ENCODE data around the gene NXN. TPM values are rescaled to one million over a fixed set of nuclear protein-coding genes. Genes with fewer than 3 reads are reported as not detected.

Gene NXN
- total and polyA plus RNA-seq, 4 experiments from 2014 or later = 0.55 to 2.7 (median 1.9) TPM

DNA sequence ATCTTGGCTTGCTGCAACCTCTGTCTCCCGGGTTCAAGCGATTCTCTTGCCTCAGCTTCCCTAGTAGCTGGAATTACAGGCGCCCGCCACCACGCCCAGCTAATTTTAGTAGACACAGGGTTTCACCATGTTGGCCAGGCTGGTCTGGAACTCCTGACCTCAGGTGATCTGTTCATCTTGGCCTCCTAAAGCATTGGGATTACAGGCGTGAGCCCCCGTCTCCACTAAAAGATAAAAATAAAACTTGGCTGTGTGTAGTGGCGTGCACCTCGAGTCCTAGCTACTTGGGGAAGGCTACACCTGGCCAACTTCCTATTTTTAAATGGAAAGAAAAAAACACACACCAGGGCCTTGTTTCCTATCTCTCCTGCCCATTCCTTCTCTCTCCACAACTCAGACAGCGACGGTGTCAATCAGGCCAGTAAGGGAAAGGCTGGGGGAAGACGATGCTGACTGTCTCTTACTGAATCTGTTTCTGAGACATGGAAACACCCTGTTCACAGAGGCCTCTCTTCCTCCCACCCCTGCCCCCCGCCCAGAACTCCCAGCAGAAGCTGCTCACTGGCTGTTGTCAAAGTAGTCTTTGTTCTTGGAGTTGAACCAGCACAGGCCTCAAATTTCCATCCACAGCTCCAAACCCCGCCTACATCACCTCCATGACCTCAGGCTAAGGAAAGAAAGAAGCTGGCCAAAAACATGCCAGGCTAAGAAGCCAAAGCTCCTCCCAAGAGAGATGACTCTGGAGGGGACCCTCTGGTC lies 96.6 kb downstream of the NXN start:
- intact Hi-C loops (cut with micrococcal nuclease) = no loop called here
- POLR2A ChIA-PET (ENCODE audit: partially characterized antibody) = interaction anchor here (1.0 kb wide), 1 partner anchor 98 kb away, joined by 3 read pairs; no protein-coding TSS in a partner anchor
- Histone ChIP-seq H3K4me1 (ENCODE audit: insufficient read depth, low read length) (peaks cover 3% of the 10 kb centered on the region), H3K4me3 (ENCODE audit: low read length in 2 of 2) (no peak overlapping the region), H3K27ac (ENCODE audit: low read depth, low read length) (no peak overlapping the region), H3K27me3 (ENCODE audit: insufficient read depth, low read length) (no peaks in the 10 kb centered on the region), H3K9me3 (ENCODE audit: control insufficient read depth in 1 of 2, low read length in 2 of 2) (no peaks in the 10 kb centered on the region), H3K36me3 (ENCODE audit: insufficient read depth, low read length) (no peaks in the 10 kb centered on the region)
- H3K27me3 Mint-ChIP-seq = peaks cover 7 to 18% of the 10 kb centered on the region in 2 donors
- H3K9me3 Mint-ChIP-seq = no peaks in the 10 kb centered on the region
- H3K27ac Mint-ChIP-seq = no peak overlapping the region
- peaks cover 3 to 6% (median 4%) of the 10 kb centered on the region in 4 donors for H3K4me1 Mint-ChIP-seq
- CTCF ChIA-PET (ENCODE audit: partially characterized antibody) = interaction anchor here (0.7 to 1.4 kb wide), 3 partner anchors 12 to 183 kb away, joined by 3 to 8 read pairs (median 3); no protein-coding TSS in a partner anchor
- no peak overlapping the region for H3K4me3 Mint-ChIP-seq
- no peaks in the 10 kb centered on the region for H3K36me3 Mint-ChIP-seq
- no peak for DNase-seq

DNA sequence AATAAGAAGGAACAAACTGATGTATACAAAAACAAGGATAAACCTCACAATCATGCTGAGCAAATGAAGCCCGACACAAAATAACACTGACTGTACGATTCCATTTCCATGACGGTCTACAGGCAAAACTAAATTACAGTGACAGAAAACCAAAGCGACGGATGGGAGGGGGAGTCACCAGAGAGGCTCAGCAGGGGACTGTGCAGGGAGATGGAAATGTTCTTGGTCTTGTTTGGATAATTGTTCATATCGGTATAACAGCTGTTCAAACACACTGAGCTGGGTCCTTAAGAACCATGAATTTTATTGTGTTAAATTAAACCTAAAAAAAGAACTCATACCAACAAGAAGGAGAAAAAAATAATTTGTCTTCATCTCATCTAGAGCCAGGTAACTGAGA lies 97.8 kb downstream of the NXN start:
- no peak overlapping the region for H3K4me3 Mint-ChIP-seq
- no peak overlapping the region for H3K27ac Mint-ChIP-seq
- no peaks in the 10 kb centered on the region for H3K36me3 ChIP-seq (ENCODE audit: insufficient read depth, low read length)
- no peak for DNase-seq
- POLR2A ChIA-PET (ENCODE audit: partially characterized antibody) = no interaction called here
- H3K9me3 ChIP-seq (ENCODE audit: control insufficient read depth in 1 of 2, low read length in 2 of 2) = no peaks in the 10 kb centered on the region
- H3K4me3 ChIP-seq (ENCODE audit: low read length in 2 of 2) = no peak overlapping the region
- CTCF ChIA-PET (ENCODE audit: partially characterized antibody) = no interaction called here
- H3K9me3 Mint-ChIP-seq = peaks cover 0 to 2% (median 0%) of the 10 kb centered on the region in 8 donors
- H3K27me3 ChIP-seq (ENCODE audit: insufficient read depth, low read length) = no peaks in the 10 kb centered on the region
- intact Hi-C loops (cut with micrococcal nuclease) = no loop called here
- H3K4me1 Mint-ChIP-seq = peaks cover 3 to 6% (median 4%) of the 10 kb centered on the region in 4 donors
- peaks cover 3% of the 10 kb centered on the region for H3K4me1 ChIP-seq (ENCODE audit: insufficient read depth, low read length)
- no peaks in the 10 kb centered on the region for H3K36me3 Mint-ChIP-seq
- H3K27ac ChIP-seq (ENCODE audit: low read depth, low read length) = no peak overlapping the region
- H3K27me3 Mint-ChIP-seq = peaks cover 13 to 24% of the 10 kb centered on the region in 2 donors

DNA sequence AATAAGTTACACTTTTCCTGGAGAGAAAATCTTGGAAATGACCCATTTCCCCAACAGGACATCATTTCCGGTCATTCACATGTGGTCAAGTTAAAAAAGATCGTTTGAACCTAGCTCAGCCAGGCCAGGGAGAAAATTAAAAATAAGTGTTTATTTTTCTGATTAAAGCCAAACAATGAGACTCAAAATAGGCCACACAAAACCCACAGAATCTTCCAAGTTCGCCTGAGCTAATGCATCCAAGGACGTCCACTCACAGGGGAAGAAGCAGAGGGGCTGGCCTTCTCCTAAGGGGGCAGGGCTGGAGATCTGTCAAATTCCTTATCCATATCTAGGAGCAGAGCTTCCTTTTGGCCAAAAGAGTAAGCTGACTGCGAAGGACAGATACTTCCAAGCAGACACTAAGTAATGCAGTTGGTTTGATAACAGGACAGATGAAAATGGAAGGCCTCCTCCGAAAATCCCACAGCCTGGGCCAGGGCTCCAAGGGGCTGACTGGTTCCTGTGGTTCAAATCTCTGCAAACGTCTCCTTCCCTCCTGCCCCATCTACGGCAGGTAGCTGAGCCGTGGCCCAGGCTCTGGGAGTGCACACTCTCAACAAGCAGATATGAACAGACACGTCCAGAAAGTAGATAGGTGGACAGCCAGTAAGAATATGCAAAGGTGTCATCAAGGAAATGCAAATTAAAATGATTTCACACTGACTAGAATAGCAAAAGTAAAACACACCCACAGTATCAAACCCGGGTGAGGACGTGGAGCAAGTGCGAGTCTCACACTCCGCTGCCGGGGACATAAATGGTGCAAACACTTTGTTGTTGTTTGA lies 98.9 kb downstream of the NXN start:
- no peak overlapping the region for H3K27ac ChIP-seq (ENCODE audit: low read depth, low read length)
- Mint-ChIP-seq H3K36me3 (no peaks in the 10 kb centered on the region), H3K4me3 (no peak overlapping the region), H3K4me1 (peaks cover 4 to 12% (median 8%) of the 10 kb centered on the region in 4 donors), H3K27ac (no peak overlapping the region), H3K9me3 (peaks cover 0 to 2% (median 0%) of the 10 kb centered on the region in 8 donors), H3K27me3 (peaks cover 13 to 28% of the 10 kb centered on the region in 2 donors)
- peaks cover 3% of the 10 kb centered on the region for H3K4me1 ChIP-seq (ENCODE audit: insufficient read depth, low read length)
- no peak for DNase-seq
- H3K4me3 ChIP-seq (ENCODE audit: low read length in 2 of 2) = no peak overlapping the region
- no peaks in the 10 kb centered on the region for H3K27me3 ChIP-seq (ENCODE audit: insufficient read depth, low read length)
- intact Hi-C loops (cut with micrococcal nuclease) = no loop called here
- CTCF ChIA-PET (ENCODE audit: partially characterized antibody) = interaction anchor here (0.7 to 5.7 kb wide), 3 partner anchors 21 to 115 kb away, joined by 3 to 65 read pairs (median 5); partner anchors contain the start of gene NXN
- POLR2A ChIA-PET (ENCODE audit: partially characterized antibody) = no interaction called here
- H3K36me3 ChIP-seq (ENCODE audit: insufficient read depth, low read length) = no peaks in the 10 kb centered on the region
- H3K9me3 ChIP-seq (ENCODE audit: control insufficient read depth in 1 of 2, low read length in 2 of 2) = no peaks in the 10 kb centered on the region

DNA sequence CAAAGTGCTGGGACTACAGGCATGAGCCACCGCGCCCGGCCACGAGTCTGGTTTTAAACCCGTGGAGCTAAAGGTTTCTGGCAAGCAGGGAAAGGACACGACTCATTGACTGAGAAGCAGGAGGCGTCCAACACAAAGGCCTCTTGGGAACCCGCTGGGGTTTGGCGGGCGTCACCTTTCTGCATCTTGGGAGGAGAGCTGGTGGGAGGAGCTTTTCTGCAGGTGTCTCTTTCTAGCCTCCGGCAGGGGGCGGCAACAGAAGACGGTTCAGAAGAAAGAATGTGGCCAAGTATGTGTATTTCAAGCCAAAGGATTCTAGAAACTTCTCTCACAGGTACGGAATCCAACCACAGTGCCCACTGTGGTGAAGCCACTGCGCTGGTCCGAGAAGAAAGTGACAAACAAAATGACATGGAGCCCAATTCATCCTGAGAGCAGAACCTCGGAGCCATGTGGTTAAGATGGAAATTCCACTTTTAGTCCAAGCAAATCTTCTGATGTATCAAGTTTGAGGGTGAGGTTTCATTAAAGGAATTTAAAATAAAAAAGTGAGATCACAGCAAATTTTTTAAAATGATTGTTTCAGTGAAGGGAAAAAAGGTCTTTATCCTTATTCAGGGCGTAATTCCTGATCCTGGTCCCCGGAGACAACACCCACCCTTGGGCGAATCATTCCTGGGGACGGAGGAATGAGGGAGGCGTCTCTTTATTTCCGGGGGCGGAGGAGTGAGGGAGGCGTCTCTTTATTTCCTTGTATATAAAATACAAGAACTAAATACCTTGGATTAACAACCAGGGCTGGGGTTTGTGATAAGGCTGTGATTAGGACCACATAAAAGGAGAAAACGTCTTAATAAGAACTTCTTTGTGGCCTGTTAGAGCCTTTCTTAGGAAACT lies 99.8 kb downstream of the NXN start:
- DNase-seq = peak; percentile 66 to 73 (median 70)
- no peaks in the 10 kb centered on the region for H3K36me3 Mint-ChIP-seq
- H3K4me1 Mint-ChIP-seq = peaks cover 4 to 12% (median 8%) of the 10 kb centered on the region in 4 donors
- Histone ChIP-seq H3K27ac (ENCODE audit: low read depth, low read length) (no peak overlapping the region), H3K27me3 (ENCODE audit: insufficient read depth, low read length) (no peaks in the 10 kb centered on the region), H3K4me3 (ENCODE audit: low read length in 2 of 2) (no peak overlapping the region), H3K36me3 (ENCODE audit: insufficient read depth, low read length) (no peaks in the 10 kb centered on the region), H3K9me3 (ENCODE audit: control insufficient read depth in 1 of 2, low read length in 2 of 2) (no peaks in the 10 kb centered on the region), H3K4me1 (ENCODE audit: insufficient read depth, low read length) (peaks cover 3% of the 10 kb centered on the region)
- ChIA-PET CTCF (ENCODE audit: partially characterized antibody) (interaction anchor here (0.7 to 5.7 kb wide), 9 partner anchors 8 to 121 kb away, joined by 3 to 65 read pairs (median 3); partner anchors contain the start of genes NXN and TIMM22), POLR2A (ENCODE audit: partially characterized antibody) (interaction anchor here (1.0 to 1.3 kb wide), 2 partner anchors 100 to 117 kb away, joined by 4 to 14 read pairs; partner anchors contain the start of genes NXN and TIMM22)
- H3K9me3 Mint-ChIP-seq = peaks cover 0 to 2% (median 0%) of the 10 kb centered on the region in 8 donors
- H3K27me3 Mint-ChIP-seq = peaks cover 16 to 29% of the 10 kb centered on the region in 2 donors
- peak overlapping the region in 1 of 8 donors; percentile 7 for H3K4me3 Mint-ChIP-seq
- H3K27ac Mint-ChIP-seq = no peak overlapping the region
- intact Hi-C loops (cut with micrococcal nuclease) = loop anchor here (1.0 kb wide), 2 partner anchors 102 to 117 kb away; no protein-coding TSS in a partner anchor

DNA sequence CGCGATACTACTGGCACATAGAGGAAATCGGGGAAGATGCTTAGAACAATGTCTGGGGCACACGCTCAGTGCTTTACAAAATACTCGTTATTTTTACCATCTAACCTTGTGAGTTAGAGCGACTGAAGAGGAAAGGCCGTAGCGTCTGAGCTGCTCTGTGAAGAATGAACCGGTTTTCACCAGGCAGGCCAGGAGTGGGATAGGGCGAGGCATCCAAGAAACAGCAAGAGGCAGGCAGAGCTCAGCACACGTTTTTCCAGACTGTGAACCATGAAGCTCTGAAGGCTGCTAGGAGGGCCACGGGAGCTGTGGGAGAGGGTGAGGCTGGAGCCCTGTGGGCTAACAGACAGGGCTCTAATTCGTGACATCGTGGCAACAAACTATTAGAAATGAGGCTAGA lies 101.9 kb downstream of the NXN start:
- H3K27ac Mint-ChIP-seq = no peak overlapping the region
- H3K4me1 Mint-ChIP-seq = peaks cover 4 to 12% (median 8%) of the 10 kb centered on the region in 4 donors
- H3K9me3 ChIP-seq (ENCODE audit: control insufficient read depth in 1 of 2, low read length in 2 of 2) = no peaks in the 10 kb centered on the region
- no peaks in the 10 kb centered on the region for H3K36me3 ChIP-seq (ENCODE audit: insufficient read depth, low read length)
- POLR2A ChIA-PET (ENCODE audit: partially characterized antibody) = no interaction called here
- peaks cover 12 to 24% of the 10 kb centered on the region in 2 donors for H3K27me3 Mint-ChIP-seq
- H3K9me3 Mint-ChIP-seq = peaks cover 0 to 2% (median 0%) of the 10 kb centered on the region in 8 donors
- no peaks in the 10 kb centered on the region for H3K36me3 Mint-ChIP-seq
- CTCF ChIA-PET (ENCODE audit: partially characterized antibody) = interaction anchor here (0.9 to 5.7 kb wide), 2 partner anchors 103 to 119 kb away, joined by 4 to 65 read pairs; partner anchors contain the start of genes NXN and TIMM22
- no peak for DNase-seq
- intact Hi-C loops (cut with micrococcal nuclease) = no loop called here
- H3K27ac ChIP-seq (ENCODE audit: low read depth, low read length) = no peak overlapping the region
- H3K4me3 Mint-ChIP-seq = no peak overlapping the region
- no peak overlapping the region for H3K4me3 ChIP-seq (ENCODE audit: low read length in 2 of 2)
- H3K27me3 ChIP-seq (ENCODE audit: insufficient read depth, low read length) = no peaks in the 10 kb centered on the region
- H3K4me1 ChIP-seq (ENCODE audit: insufficient read depth, low read length) = peaks cover 3% of the 10 kb centered on the region

DNA sequence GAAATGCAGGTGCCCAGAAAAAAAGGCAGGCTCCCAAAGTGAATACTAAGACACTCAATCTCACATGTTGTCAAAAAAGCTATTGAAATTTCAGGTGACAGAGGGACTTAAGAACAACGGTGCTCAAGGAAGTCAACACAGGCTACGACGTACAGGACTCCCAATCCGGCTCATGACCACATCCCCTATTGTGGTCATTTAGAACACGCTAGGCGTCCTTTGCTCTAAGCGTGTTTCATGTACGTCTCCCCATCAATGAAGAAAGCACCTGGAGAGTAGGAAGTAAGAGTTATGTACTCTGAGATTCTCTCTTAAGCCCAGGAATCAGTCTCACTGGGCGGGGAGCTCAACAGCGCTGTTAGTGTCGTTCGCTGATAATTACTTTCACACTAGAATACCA lies 103.3 kb downstream of the NXN start:
- Mint-ChIP-seq H3K9me3 (peaks cover 0 to 4% (median under 1%) of the 10 kb centered on the region in 8 donors), H3K27ac (no peak overlapping the region), H3K36me3 (no peaks in the 10 kb centered on the region), H3K4me1 (peaks cover 9 to 13% (median 12%) of the 10 kb centered on the region in 4 donors), H3K4me3 (peak overlapping the region in 3 of 8 donors; percentile 33 to 62 (median 53)), H3K27me3 (peaks cover 11 to 29% of the 10 kb centered on the region in 2 donors)
- Histone ChIP-seq H3K36me3 (ENCODE audit: insufficient read depth, low read length) (no peaks in the 10 kb centered on the region), H3K9me3 (ENCODE audit: control insufficient read depth in 1 of 2, low read length in 2 of 2) (no peaks in the 10 kb centered on the region), H3K4me1 (ENCODE audit: insufficient read depth, low read length) (peaks cover 3% of the 10 kb centered on the region), H3K27me3 (ENCODE audit: insufficient read depth, low read length) (no peaks in the 10 kb centered on the region), H3K4me3 (ENCODE audit: low read length in 2 of 2) (no peak overlapping the region), H3K27ac (ENCODE audit: low read depth, low read length) (no peak overlapping the region)
- ChIA-PET POLR2A (ENCODE audit: partially characterized antibody) (no interaction called here), CTCF (ENCODE audit: partially characterized antibody) (interaction anchor here (1.1 to 5.7 kb wide), 2 partner anchors 104 to 121 kb away, joined by 4 to 65 read pairs; partner anchors contain the start of genes NXN and TIMM22)
- peak; percentile 43 to 69 (median 53) for DNase-seq
- intact Hi-C loops (cut with micrococcal nuclease) = no loop called here
